Measurements from ENCODE around the gene PTPRR.
"Not testable (repeated sequence)": the region's sequence is repeated elsewhere in the genome, so short reads cannot be mapped to it uniquely, and the experiment has no call there.

Gene PTPRR

DNA sequence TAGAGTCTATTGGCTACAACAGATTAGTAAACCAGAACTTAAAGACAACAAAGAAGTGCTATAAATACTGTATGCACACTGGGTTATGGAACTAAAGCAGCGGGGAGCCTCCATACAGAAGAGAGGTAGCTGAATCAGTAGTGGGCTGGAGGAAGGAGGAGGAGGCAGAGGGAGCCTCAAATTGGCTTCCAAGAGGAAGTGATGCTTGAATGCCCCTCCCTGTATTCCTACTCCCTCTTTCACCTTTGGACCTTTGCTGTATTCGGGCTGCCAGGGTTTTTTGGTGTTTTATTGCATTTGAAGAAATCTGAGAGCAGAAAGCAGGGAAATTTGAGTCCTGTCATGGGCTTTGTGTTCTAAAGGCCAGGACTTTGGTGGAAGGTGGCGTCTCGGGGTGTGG lies 179.3 kb downstream of the PTPRR start:
- no peak for DNase-seq

DNA sequence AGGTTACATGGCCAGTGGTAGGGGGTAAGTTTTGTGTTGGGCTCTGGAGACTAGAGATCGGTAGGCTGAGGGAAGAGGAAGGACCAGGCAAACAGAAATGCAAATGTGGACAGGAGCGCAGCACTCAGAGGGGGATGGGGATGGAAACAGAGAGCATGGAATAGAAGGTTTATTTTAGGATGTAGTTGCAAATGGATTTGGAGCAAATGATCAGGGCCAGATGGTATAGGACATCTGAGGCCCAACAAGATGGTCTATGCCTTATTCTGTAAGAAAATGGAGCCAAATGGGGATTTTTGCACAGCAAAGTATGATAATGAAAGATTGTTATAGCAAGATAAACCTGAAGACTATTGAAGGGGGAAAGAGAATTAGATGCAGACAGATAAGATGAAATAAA lies 180.8 kb downstream of the PTPRR start:
- no peak for DNase-seq

DNA sequence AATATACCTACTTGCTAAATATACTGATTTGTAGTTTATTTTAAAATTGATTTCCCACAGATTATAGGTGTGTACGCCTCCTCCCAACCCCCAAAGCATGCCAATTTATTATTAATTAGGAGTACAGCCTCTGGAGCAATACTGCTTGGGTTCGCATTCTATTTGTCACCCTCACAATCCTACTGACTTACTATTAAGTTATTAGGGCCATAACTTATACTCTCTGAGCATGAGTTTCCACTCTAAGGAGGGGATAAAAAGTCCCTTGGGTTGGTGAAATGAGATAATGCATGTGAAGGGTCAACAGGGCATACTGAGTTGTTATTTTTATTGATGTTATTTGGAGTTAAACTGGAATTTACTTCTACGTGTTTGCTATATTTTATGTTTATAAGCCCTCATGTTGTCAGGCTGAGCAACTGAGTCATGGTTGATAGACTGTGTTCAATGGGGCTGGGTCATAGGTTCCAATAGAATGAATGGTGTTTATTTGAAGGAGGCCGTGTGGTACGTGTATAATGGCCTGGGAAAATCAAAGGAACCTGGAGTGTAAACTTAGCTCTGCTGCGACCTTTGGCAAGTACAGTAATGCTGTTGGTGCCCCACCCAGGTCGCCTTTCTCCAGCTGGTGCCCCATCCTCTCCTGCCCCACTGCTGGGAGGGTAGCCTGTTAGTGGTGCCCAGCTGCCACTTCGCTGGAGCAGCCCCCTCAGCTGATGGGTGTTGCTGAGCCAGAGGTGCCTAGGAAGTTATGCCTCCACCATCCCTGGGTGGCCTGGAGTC lies 184.0 kb downstream of the PTPRR start:
- DNase-seq, result no peak

DNA sequence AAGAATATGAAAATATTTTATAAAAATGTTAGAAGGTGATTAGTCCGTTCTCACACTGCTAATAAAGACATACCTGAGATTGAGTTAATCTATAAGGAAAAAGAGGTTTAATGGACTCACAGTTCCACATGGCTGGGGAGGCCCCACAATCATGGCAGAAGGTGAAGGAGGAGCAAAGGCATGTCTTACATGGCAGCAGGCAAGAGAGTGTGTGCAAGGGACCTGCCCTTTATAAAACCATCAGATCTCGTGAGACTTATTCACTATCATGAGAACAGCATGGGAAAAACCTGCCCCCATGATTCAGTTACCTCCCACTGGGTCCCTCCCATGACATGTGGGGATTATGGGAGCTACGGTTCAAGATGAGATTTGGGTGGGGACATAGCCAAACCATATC lies 185.3 kb downstream of the PTPRR start:
- DNase-seq, result not testable (repeated sequence)

DNA sequence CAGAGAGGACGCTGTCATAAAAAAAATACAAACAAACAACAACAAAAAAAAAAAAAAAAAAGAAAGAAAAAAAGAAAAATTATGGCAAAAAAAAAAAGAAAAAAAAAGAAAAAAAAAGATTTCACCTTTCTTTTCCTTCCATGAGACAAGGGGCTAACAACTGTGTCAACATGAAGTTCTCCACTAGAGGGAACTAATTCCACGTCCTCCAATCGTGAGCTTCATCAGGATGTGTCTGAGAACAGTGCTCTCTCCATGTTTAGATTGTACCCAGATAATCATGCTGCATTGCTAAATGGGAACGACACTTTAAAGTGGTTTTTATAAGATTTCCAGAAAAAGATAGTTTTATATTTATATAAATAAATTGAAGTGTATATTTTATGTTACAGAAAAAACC lies 187.2 kb downstream of the PTPRR start:
- DNase-seq, result no peak

DNA sequence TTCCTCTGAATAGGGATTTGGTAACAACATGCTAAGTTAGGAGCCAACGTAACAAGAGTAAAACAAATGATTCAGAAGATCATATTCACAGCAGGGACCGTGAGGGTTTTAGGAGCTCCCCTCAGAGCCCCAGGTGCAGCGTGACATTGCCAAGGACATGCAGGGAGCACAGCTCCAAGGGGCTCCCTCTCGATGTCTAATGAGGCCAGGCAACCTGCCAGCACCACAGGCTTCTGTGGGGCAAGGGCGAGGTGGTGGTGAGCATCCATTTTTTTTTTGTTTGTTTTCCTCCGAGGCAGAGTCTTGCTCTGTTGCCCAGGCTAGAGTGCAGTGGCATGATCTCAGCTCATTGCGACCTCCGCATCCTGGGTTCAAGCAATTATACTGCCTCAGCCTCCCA lies 188.3 kb downstream of the PTPRR start:
- no peak for DNase-seq

DNA sequence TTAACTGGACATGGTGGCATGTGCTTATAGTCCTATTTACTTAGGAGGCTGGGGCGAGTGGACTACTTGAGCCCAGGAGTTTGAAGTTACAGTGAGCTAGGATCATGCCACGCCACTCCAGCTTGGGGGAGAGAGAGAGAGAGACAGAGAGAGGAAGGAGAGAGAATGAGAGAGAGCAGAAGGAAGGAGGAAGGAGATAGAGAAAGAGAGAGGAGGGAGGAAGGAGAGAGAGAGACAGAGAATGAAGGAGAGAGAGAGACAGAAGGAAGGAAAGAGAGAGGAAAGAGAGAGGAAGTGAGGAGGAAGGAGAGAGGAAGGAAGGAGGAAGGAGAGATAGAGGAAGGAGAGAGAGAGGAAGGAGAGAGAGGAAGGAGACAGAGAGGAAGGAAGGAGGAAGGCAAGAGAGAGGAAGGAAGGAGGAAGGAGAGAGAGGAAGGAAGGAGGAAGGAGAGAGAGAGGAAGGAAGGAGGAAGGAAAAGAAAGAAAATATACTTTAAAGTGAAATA lies 189.8 kb downstream of the PTPRR start:
- DNase-seq, result no peak

DNA sequence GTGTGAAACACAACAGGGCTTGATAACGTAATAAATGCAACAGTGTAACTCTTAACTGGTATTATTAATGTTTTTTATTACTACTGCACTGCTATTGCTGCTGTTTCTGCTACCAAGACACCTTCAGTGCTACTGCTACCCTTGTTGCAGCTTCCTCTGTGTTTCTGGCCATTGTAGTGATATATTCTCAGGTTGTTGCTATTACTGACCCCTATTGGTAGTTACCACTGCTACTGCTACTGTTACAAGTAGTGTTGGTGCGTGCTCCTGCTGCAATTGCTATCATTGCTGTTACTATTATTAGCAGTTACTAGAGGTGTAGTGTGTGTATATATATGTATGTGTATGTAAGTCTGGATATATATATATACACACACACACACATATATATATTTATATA lies 196.1 kb downstream of the PTPRR start:
- no peak for DNase-seq

DNA sequence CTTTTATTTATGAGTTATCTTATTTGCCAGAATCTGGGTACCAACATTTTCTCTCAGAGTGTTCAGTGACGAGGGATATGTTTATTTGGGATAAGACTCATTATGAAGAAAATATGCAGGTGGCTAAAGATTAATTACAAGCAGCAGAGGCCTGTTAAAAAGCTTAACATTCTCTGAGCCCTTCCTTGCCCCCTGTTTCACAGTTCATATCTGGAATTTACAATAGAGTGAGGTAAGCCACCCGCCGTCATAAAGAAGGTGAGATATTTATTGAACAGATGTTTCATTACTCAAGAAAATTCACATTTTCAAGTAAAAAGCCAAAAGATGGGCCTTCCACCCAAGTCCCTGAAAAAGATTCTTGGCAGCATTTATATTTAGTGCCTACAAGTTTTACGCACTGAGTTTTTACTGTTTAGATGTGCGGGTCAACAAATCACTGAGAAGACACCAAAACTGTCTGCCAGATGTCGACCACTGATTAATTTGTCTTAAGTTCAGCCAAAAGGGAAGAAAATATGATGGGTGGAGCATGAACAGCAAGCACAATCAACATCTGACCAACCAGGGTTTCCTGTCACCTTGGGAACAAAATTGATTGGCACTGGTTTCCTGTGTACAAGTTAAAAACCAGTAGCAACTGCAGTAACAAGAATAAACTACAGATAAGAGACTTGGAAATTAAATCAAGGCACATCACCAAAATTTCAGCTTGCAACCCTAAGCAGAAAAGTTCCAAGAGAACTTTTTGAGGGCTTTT lies 197.8 kb downstream of the PTPRR start:
- no peak for DNase-seq

DNA sequence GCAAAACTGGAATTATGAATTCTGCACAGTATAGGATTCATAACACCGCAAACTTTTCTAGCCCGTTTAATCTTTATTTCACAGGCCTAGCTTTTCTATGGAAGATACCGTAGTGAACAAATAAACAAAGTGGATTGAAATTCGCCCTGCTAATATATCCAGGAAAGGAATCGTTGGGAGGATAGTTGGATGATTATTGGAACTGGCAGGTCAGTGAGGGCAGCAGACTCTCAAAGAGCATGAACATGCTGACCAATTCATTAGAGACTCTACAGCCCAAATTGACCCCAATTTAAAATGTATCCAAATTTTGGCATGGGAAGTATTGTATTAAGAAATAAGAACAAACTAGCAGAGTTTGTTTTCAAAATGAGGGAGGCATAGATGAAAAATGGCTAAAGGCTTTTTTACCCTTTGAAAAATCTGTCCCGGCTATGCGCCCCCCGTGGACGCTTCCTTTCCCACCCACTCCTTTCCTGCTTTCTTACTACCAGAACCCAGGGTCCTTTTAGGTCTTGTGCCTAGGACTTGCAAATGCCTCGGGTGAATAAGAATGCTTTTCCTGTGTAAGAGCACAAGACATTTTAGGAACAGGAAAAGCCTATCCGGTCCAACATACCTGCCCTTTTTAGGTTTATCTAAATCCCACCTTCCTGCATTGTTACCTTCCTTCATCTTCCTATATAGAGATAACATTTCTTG lies 198.7 kb downstream of the PTPRR start:
- no peak for DNase-seq

DNA sequence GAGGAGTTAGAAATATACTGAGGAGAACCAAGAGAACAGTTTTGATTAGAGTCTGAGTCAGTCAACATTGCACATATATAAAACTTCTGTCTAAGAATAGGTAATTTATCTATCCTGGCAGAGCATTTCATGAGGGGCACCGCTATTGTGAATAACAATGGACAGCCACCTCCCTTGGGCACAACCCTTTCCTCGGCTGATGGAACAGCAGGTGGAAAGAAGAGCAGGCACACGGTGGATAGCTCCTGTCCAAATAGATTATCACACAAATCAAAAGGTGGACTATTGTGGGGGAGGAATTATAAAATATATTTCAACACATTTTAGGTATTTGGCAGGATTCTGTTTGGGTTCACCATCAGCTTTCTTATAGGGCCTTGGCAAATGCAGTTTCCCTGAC lies 199.3 kb downstream of the PTPRR start:
- DNase-seq, result no peak

DNA sequence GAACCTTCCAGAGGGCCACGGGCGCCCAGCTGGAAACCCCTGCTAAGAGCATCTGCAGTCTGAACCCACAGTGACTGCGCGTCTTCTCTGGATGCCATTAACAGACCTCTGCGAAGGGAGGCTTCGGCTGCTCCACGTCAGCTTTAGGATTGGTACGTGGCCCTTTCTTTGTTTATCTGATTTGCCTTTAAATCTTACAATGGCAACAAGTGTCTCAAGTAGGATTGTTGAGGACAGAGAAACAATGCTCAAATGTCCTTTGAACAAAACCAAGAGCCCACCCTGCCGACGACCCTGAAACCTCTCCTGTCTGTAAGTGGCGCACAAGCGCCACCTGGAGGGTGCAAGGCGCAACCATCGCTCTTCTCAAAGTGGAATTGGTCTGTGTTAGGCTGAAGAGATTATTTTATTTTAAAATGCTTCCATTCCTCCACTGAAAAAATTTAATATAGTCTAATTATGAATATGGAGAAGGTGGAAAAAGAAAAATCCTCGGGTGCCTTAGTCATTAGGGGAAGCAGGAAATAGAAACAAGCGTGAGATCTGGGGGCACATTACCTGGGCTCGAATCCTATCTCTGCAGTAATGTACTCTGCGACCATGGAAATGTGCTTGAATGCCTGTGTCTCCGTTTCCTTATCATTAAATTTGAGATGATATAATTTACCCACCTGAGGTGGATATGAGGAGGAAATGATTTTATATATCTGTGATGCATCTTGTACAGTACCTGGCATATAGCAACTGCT lies 200.7 kb downstream of the PTPRR start:
- no peak for DNase-seq

DNA sequence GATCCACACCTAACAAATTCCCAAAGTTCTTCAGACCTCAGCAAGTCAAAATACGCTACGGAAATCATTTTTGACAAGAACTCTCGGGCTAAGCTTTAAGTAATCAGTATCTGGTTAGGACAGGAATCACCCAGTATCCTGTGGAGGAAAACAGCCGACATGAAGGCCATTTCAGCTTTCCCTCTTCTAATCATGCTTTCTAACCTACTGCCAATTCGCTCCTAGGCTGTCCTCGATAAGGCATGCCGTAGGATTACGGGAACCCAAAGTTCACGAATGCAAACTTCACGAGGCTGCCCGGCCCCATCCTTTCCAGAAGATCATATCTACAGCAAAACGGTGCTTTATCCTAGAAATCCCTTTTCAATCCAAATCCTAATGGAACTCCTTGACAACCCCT lies 201.5 kb downstream of the PTPRR start:
- no peak for DNase-seq

DNA sequence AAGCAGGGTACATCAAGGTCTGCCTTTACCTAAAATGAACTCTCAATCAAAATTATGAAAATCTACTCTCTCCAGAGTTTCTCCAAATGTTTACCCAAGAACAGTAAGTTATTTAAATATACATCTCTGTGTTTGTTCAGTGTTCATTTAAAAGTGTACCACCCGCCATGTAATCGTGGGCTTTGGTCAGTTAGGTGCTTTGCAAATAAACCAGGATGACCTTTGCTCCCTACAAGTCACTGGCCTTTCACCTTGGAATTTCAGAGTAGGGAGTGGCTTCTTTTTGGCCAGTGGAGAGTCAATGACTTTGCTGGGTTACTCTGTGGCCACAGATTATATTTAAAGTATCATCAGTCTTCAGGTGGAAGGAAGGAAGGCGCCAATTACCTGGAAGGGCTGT lies 208.7 kb downstream of the PTPRR start:
- no peak for DNase-seq

DNA sequence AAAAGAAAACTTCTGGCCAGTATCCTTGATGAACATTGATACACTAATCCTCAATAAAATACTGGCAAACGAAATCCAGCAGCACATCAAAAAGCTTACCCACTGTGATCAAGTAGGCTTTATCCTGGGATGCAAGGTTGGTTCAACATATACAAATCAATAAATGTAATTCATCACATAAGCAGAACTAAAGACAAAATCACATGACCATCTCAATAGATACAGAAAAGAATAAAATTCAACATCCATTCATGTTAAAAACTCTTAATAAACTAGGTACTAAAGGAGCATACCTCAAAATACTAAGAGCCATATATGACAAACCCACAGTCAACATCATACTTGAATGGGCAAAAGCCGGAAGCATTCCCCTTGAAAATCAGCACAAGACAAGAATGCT lies 211.5 kb downstream of the PTPRR start:
- DNase-seq, result no peak

DNA sequence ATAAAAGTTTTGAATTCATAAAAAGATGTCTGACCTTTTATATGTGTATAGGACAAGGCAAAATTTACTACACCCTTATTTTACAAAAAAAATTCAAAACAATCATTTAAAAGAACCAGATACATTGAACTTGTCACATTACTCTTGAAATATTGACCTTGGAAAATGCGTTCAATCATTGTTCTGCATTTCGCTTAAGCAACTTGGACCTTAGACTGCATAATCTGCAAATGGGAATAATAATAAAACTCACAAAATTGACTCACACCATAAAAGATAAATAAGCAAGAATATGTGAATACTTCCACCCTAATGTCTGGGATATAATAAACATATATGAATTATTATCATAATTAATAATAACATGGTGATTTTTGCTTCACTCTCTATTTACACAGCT lies 213.9 kb downstream of the PTPRR start:
- DNase-seq, result no peak

DNA sequence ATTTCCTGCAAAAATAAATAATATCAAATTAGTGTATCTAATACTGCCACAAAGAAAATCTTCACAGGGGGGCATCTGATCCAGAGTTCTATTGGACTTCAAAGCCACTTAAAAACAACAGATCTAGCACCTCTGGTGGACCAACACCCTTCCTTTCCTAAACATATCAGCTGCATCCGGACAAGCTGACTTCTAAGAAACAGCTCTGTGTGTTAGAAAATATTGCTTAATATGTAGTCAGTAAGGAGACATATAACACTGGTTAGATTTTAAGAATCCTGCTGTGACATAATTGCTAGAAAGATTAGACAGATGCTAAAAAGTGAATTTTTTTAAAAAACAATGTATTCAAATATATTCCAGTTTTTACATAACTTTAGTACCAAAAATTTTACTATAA lies 222.2 kb downstream of the PTPRR start:
- no peak for DNase-seq

DNA sequence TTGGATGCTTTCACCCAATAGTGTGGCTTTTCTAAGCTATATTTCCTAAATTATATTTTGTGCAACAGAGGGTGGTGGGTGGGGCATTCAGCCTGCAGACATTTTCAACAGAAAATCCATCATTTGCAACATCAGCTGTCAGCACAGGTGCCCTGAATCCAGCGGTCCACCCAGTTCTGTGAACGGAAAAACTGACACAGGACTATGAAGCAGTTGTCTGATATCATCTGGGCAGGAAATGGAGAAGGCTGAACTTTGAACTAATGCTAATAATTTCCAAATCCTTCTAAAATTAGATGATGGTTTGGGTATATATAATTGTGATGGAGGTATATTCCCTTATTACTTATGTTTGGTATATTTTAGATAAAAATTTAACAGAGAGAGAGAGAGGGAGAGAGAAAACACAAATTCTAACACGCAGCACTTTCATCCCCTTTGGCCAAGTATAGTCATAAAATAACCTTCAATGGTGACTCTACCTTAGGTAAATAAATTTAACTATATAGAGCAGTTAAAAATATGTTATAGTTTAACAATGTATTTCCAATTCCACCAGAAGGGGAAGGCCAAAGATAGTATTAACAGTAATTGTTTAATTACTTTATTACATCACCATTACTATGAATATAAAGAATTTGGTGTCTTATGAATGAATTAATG lies 225.0 kb downstream of the PTPRR start:
- no peak for DNase-seq

DNA sequence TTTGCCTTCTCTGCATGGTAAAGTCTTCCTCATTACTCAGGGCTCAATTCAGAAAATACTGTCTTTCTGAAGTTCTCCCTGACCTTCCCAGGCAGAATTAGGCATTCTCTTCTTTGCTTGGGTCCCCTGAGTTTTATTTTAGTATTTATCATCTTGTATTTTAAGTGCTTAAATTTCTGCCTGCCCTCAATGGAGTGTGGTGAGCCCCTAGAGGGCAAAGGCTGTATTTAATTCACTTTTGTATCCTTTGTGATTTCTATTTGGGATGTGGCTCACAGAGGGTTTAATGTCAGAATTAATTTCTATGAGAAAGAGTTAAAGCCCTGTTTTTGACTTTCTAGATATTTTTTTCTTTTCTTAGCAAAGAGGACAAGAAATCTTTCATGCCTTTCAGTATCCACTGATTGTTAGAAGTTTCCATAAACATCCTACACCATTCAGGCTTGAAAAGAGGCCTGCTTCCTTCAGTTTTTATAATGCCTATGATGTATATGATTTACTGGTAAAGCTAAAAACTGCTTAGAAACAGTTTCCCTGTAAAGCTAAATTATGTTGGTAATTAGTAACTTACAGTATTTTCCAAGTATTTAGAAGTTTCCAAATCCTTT lies 227.8 kb downstream of the PTPRR start:
- DNase-seq, result no peak

DNA sequence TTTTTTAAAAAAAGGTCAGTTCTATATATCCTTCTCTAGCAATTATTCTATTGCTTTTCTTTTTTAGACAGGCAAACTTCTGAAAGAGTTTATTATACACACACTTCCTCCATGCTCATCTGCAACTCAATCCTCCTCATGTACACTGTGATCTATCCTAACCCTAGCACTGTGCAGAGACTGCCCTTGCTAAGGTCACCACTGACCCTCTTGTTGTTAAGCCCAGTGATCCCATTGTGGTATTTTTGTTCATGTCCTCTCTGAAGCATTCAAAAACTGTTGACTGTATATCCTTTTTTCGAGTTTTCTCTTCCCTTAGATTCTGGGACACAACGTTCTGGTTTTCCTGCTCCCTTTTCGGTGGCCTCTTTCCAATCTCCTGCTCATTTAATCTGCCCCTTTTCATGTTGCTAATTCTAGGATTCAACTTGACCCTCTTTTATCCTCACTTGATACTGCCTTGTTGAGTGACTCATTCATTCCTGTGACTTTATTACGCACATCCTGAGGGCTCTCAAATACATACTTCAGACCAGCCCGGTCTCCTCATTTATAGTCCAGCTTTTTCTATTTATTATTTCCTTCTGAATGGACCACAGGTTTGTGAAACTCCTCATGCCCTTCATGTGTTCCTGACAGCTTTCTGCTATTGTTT lies 229.4 kb downstream of the PTPRR start:
- no peak for DNase-seq

DNA sequence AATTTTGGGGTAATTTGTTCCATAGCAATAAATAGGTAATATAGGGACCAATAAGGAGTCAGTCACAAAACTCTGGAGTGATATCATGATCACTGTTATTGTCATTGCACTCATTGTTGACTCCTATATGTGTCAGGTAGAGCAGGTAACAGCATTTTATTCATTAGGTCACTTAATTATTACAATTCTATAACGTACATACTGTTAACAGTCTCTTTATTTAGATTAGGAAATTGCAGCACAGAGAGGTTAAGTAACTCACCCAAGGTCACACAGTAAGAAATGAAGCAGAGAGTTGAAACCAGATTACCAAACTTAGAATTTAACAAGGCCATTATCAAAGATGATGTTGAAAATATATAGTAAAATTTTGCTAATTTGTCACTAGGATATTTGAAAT lies 233.6 kb downstream of the PTPRR start:
- no peak for DNase-seq
